GM12878 (cell line): Measurements from ENCODE around the gene DNAJB8. TPM values are rescaled to one million over a fixed set of nuclear protein-coding genes. Genes with fewer than 3 reads are reported as not detected.

Experiments
- ASH2L ChIP-seq: fragments of 300-600, 200-600 bp; sonication (generic); IDR thresholded peaks from 2 replicates; pipeline ENCODE4 v1.6.1; 2017; ENCODE audit warnings: low read depth, mild to moderate bottlenecking, borderline replicate concordance
- BHLHE40 ChIP-seq, 2 experiments: fragments of 450-650 bp in 1 of 2; IDR thresholded peaks; 2 replicates each; pipeline ENCODE4 v1.6.1; 2011 to 2017; ENCODE audit warnings: low read depth in 2 of 2, borderline replicate concordance in 1 of 2, improper control_type of control experiment in 1 of 2, low read length in 1 of 2, mild to moderate bottlenecking in 1 of 2
- CBX5 ChIP-seq: sonication (generic); IDR thresholded peaks from 2 replicates; pipeline ENCODE4 v1.6.1; 2016; ENCODE audit warnings: low read depth, moderate library complexity, mild to moderate bottlenecking, inconsistent platforms
- CTCF ChIP-seq, 3 experiments: IDR thresholded peaks in 2 of 3; conservative IDR thresholded peaks in 1 of 3; 2 replicates each; pipeline ENCODE4 v1.5.1; 2011; ENCODE audit warnings: low read depth in 3 of 3, low read length in 3 of 3, mild to moderate bottlenecking in 3 of 3, control low read depth in 2 of 3, moderate library complexity in 2 of 3, inconsistent platforms in 1 of 3, mixed read lengths in 1 of 3; ENCODE audit not compliant: control insufficient read depth in 2 of 3, insufficient read depth in 1 of 3; ENCODE audit errors: extremely low read depth in 1 of 3
- KLF5 ChIP-seq: fragments of 450-650 bp; IDR thresholded peaks from 2 replicates; pipeline ENCODE4 v1.6.1; 2014; ENCODE audit warnings: mild to moderate bottlenecking; ENCODE audit not compliant: partially characterized antibody
- MLLT1 ChIP-seq: fragments of 450-650 bp; IDR thresholded peaks from 2 replicates; pipeline ENCODE4 v1.6.1; 2016; ENCODE audit warnings: mild to moderate bottlenecking
- NFYA ChIP-seq: IDR thresholded peaks from 2 replicates; pipeline ENCODE4 v1.6.1; 2011; ENCODE audit warnings: low read depth, mild to moderate bottlenecking, low read length, improper control_type of control experiment, borderline replicate concordance
- PAX5 ChIP-seq: IDR thresholded peaks from 2 replicates; pipeline ENCODE4 v1.6.1; 2011; ENCODE audit warnings: low read depth, low read length, borderline replicate concordance
- PAX8 ChIP-seq: fragments of 450-650 bp; IDR thresholded peaks from 2 replicates; pipeline ENCODE4 v1.6.1; 2017; ENCODE audit warnings: mild to moderate bottlenecking, moderate library complexity
- POLR2A ChIP-seq: IDR thresholded peaks from 2 replicates; pipeline ENCODE4 v1.6.1; 2011; ENCODE audit warnings: low read depth, mild to moderate bottlenecking, low read length
- POLR2AphosphoS2 ChIP-seq: IDR thresholded peaks from 2 replicates; pipeline ENCODE4 v1.6.1; 2011; ENCODE audit warnings: low read depth, mild to moderate bottlenecking, low read length, improper control_type of control experiment, moderate library complexity
- RB1 ChIP-seq: fragments of 450-650 bp; formaldehyde crosslinking; IDR thresholded peaks from 2 replicates; pipeline ENCODE4 v1.6.1; 2017; ENCODE audit warnings: mild to moderate bottlenecking, borderline replicate concordance
- RELB ChIP-seq: fragments of 450-650 bp; IDR thresholded peaks from 2 replicates; pipeline ENCODE4 v1.6.1; 2017; ENCODE audit warnings: low read depth, mild to moderate bottlenecking, moderate library complexity
- SKIL ChIP-seq: fragments of 450-650 bp; IDR thresholded peaks from 2 replicates; pipeline ENCODE4 v1.6.1; 2017; ENCODE audit warnings: mild to moderate bottlenecking, low read depth, inconsistent platforms; ENCODE audit not compliant: poor library complexity, severe bottlenecking
- SRF ChIP-seq, 2 experiments: IDR thresholded peaks; 2 replicates each; pipeline ENCODE4 v1.6.1; 2011; ENCODE audit warnings: low read depth in 2 of 2, low read length in 2 of 2, mild to moderate bottlenecking in 1 of 2, moderate library complexity in 1 of 2
- SUZ12 ChIP-seq: fragments of 200-600 bp; sonication (generic); IDR thresholded peaks from one replicate; pipeline ENCODE4 v1.6.1; 2018; ENCODE audit warnings: antibody characterized with exemption, mild to moderate bottlenecking; ENCODE audit not compliant: unreplicated experiment
- ZBTB11 ChIP-seq: fragments of 450-650 bp; formaldehyde crosslinking; IDR thresholded peaks from 2 replicates; pipeline ENCODE4 v1.5.0; 2022; ENCODE audit warnings: mild to moderate bottlenecking, missing genetic modification characterization
- polyA plus RNA-seq, 11 experiments: library from polyadenylated mRNA; depleted of rRNA in 4 of 11; unstranded in 6 of 11; stranded (reverse) in 5 of 11; fragments of >200 nt; fragmentation: Nextera tagmentation in 4 of 11; fragmentation: Illumina TruSeq in 1 of 11; extraction: Ambion mirVana in 4 of 11; extraction: Trizol in 1 of 11; gene quantifications; 1 replicate in 1 of 11; 2 replicates in 10 of 11; pipeline versions ENCODE4 v1.2.1 to v1.2.3, GENCODE V29; 2011 to 2016; ENCODE audit warnings: inconsistent platforms in 2 of 11, missing spikeins in 2 of 11, low read depth in 1 of 11
- total RNA-seq, 4 experiments: library from RNA; depleted of rRNA in 3 of 4; stranded (reverse); fragments of >200 nt in 3 of 4; fragmentation: Illumina TruSeq in 1 of 4; extraction: Trizol in 1 of 4; gene quantifications; 2 replicates each; pipeline versions ENCODE4 v1.2.1 to v1.2.3, GENCODE V29; 2013 to 2021

The DNAJB8 gene
- total and polyA plus RNA-seq, 10 of the 15 experiments (the other 5 are each of a cell fraction or from before 2014, with no cell fraction given): not detected

- TF ChIP-seq ZBTB11 (CRISPR knock-in tag): no peak
- no peak for TF ChIP-seq PAX5
- TF ChIP-seq CTCF (IDR thresholded peaks at IDR 0.05 in 2 of 3, conservative IDR thresholded peaks at IDR 0.05 in 1 of 3; ENCODE audit: control insufficient read depth in 2 of 3, extremely low read depth in 1 of 3, insufficient read depth in 1 of 3, low read depth in 3 of 3, low read length in 3 of 3): peak; percentile 74 to 88 (median 83)
- no peak for TF ChIP-seq NFYA
- no peak for TF ChIP-seq PAX8
- TF ChIP-seq POLR2A: no peak
- no peak for TF ChIP-seq SKIL
- no peak for TF ChIP-seq MLLT1
- TF ChIP-seq SUZ12: no peak
- TF ChIP-seq KLF5: no peak
- TF ChIP-seq CBX5: no peak
- TF ChIP-seq RELB: no peak
- peak; percentile 25 to 62; a peak in 3 of 4 replicates for TF ChIP-seq BHLHE40 (IDR thresholded peaks at IDR 0.05; ENCODE audit: borderline replicate concordance in 1 of 2, low read depth in 2 of 2, low read length in 1 of 2)
- TF ChIP-seq POLR2AphosphoS2: no peak
- no peak for TF ChIP-seq ASH2L
- 0 out of 2 replicates have a peak, but pooled peaks have one; percentile 57 for TF ChIP-seq RB1
- TF ChIP-seq SRF (IDR thresholded peaks at IDR 0.05; ENCODE audit: low read depth in 2 of 2, low read length in 2 of 2): 0 out of 4 replicates have a peak, but pooled peaks of 1 of the 2 experiments have one; percentile 23
Observed at GRCh38 chr3:128426128-128426921, 40.4 kb downstream of the DNAJB8 start (continued).
